Sciatic nerve (tissue), 2 donors: ENCODE data around the gene ATXN1. TPM values are rescaled to one million over a fixed set of nuclear protein-coding genes. Genes with fewer than 3 reads are reported as not detected.
"Not testable (repeated sequence)": the region's sequence is repeated elsewhere in the genome, so short reads cannot be mapped to it uniquely, and the experiment has no call there.

Experiments used
- ATAC-seq: fragments of 200-7000 bp; cut with Tn5 transposase; one replicate; pipeline ENCODE4 v1.9.1; 2020; ENCODE audit warnings: mild to moderate bottlenecking, moderate library complexity
- DNase-seq: peaks from one replicate; pipeline ENCODE4 v3.0.0-alpha.2; 2020; ENCODE audit warnings: low spot score
- intact Hi-C: fragments of 100-400 bp; cut with DNase I; formaldehyde crosslinking; loops from one replicate; pipeline ENCODE4 v1.14.2; 2022
- total RNA-seq: library from RNA; stranded (reverse); fragmentation: NEBNext Ultra II Directional; extraction: Animal tissue kit (Norgen Biotek cat#: 25700); gene quantifications from one replicate; pipeline ENCODE4 v1.2.1, GENCODE V29; 2021
- donor health status: DM: no; HTN: no; CAD: no.
- donor health status: DM: no; HTN: no; CAD: no.

The ATXN1 gene
- total RNA-seq, 1 donor from 2014 or later: 70.0 TPM

DNA sequence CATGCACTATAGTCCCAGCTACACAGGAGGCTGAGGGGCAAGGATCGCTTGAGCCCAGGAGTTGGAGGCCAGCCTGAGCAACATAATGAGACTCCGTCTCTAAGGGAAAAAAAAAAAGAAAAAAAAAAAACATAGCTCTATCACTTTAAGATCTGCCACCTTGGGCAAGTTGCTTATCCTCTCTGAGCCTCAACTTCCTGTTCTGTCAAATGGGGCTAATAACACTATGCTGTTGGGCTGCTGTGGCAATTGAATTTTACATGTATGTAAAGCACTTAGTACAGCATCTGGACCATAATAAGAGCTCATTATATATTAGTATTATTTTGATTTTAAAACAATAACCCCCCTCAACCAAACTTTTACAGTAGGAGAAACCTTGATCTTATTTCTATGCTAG, 141.5 kb downstream of the ATXN1 start:
- ATAC-seq (no peak), DNase-seq (no peak)
- intact Hi-C loops: no loop called here

DNA sequence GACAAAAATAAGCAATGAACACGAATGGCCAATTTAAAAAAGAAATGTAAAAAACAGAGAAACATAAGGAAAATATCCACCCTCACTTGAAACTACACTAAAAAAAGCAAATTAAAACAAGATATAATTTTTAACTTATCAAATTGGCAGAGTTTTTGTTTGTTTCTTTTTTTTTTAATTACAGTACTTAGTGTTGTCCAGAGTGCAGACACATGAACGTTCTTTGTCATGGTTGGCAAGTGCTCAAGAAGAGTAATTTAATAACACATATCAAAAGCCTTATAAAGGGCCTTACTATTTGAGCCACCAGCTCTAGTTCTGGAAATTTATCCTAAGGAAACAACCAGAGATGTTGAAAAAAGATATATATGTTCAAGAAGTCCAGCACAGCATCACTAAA, 142.3 kb downstream of the ATXN1 start:
- intact Hi-C loops: no loop called here
- no peak for DNase-seq
- no peak for ATAC-seq

DNA sequence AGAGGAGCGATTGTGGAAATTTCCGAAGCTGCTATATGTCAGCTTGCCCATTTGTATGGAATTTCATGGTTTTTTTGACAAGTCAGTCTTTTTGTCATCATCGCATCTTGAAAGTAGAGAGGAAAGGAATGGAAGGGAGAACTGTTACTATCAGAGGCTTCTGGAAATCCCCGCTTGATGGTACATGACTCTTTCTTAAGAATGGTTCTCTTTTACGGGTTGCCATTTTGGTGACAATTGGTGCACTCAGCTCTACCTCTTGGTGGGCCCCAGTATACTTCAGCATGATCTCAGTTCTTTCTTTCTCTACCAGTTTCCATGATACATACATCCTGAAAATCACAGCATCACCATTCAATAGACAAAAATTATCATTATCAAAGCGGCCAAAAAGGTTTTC, 146.0 kb downstream of the ATXN1 start:
- intact Hi-C loops, ATAC-seq, DNase-seq: not testable (repeated sequence)

DNA sequence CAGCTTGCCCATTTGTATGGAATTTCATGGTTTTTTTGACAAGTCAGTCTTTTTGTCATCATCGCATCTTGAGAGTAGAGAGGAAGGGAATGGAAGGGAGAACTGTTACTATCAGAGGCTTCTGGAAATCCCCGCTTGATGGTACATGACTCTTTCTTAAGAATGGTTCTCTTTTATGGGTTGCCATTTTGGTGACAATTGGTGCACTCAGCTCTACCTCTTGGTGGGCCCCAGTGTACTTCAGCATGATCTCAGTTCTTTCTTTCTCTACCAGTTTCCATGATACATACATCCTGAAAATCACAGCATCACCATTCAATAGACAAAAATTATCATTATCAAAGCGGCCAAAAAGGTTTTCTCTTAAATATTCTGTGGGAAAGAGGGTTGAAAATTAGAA, 147.1 kb downstream of the ATXN1 start:
- intact Hi-C loops, DNase-seq, ATAC-seq: not testable (repeated sequence)

DNA sequence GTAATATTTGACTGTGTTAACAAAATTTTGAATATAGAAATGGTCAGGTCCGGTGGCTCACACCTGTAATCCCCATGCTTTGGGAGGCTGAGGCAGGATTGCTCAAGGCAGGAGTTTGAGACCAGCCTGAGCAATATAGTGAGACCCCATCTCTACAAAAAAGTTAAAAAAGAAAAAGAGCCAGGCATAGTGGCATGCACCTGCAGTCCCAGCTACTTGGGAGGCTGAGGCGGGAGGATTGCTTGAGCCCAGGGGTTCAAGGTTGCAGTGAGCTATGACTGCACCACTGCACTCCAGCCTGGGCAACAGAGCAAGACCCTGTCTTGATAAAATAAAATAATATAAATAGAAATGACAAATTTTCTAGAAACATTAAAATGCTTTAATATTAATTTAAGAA, 147.8 kb downstream of the ATXN1 start:
- ATAC-seq, intact Hi-C loops, DNase-seq: not testable (repeated sequence)

DNA sequence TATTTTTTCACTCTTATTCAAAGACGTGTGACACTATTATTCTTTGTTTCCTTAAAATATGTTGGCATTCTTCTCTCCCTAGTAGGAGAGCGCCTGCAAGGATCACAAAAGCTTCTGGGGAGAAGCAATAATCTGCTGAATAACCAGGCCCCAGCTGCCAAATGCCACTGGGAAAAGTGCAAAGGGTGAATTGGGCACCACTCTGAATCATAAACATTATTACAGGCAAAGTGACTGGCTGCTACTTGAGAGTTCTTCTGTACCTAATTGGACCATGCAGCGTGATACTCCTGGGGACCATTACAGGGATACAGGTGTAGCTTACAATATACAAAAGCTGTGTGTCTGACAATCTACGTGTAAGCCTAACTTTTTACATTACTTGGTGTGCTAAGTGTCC, 152.8 kb downstream of the ATXN1 start:
- ATAC-seq: no peak
- no peak for DNase-seq
- intact Hi-C loops: no loop called here

DNA sequence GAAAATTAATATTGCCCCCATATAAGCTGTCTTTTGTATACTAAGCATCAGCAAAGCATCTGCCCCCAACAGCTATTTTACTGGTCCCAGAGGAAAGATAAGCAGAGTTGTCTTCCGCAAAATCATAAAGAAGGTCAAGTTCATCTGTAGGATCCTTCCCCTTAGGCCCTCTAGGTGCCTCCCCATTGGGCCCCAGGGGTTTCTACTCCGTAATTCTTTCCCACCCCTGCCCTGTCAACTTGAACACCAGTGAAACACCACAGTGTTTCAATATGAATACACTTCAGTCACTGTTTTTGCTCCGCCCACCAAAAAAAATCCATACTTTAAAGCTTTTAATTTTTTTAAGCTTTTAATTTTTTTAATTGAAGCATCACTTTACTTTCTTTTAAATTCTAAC, 159.2 kb downstream of the ATXN1 start:
- ATAC-seq (no peak), DNase-seq (no peak)
- intact Hi-C loops: no loop called here

DNA sequence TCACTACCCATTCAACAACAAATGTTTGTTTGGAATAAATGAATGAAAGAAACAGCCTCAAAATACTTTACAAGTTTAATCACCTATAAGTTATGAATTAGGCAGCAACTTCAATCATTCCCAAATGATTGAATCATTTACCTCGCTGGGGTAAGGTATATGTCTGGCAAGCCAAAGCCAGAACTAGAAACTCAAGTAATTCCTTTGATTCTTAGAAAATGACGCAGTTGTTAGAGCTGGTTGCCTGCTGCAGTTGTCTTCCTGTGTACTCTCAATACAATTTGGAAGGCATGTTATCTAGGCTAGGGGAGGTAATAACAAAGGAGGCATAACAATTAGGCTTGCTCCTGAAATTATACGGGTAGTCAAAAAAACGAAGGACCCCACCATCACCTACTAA, 160.6 kb downstream of the ATXN1 start:
- DNase-seq: no peak
- intact Hi-C loops: no loop called here
- ATAC-seq: no peak

DNA sequence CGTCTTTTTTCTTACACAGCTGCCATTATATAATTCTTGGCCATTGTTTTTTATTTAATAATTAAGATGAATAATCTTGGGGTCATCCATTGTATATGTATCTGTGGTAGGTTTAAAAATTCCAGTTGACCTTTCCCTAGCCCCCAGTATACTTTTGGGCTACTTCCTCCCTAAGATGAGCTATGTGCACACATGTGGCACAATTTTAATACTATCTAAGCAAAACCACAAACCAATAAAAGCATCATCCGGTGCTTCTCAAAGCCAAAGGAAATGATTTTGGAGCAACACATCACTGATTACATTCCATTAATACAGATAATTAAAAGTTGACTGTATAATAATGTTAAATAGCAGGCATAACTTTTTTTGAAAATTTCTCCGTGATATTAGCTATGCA, 161.2 kb downstream of the ATXN1 start:
- intact Hi-C loops: no loop called here
- no peak for ATAC-seq
- no peak for DNase-seq

DNA sequence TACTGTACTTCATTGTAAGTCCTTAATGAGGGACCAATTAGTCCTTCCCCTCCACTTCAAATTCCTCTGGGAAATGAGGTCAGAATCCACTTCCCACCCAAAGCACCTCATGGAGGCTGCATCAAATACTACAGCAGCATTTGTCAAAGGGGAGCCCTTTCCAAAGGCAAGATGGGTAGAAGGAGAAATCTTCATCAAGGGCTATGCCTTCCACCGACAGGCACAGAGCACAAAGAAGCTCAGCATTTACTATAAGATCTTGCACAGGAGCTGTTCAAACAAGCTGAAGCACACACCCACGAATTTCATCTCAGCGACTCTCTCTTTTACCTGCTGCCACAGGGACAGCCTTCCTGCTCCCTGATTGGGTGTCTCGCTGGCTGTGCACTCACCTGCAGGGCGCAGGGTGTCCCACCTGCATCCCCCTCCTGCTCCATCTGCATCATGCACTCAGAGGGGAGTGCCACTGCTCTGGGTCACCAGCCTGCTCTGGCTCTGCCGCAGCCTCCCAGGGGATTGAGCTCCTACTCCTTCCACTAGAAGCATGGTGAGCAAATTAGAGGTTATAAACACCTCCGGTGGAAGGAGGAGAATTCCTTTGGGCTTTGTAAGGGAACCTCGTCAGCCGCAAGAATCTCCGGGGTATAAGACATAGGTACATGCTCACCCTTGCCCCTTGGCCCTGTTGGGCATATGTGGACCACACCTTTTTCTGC, 164.5 kb downstream of the ATXN1 start:
- no peak for ATAC-seq
- intact Hi-C loops: no loop called here
- no peak for DNase-seq

DNA sequence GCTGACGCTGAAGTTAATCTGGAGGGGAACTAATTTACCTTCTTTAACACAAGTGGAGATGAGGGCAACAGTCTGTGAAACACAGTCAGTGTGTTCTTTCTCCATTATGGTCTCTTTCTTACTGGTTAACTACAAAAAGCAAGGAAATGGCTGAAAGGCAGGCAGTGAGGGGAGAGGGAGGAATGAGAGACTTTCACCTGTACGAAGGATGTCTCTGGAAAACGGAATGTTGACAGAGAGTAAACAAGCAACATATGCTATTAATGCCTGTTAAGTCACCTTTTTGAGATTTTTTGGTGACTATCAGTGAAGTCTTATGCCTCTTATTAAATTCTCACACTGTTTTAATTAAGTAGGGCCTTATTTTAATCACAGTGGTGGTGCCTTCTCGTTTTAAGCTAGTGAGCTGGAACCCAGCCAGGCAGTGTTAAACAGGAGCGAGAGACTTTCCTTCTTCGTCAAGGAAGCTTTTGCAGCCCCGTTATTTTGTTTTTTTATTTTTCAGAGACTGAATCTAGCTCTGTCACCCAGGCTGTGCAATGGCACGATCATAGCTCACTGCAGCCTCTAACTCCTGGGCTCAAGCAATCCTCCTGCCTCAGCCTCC, 165.6 kb downstream of the ATXN1 start:
- no peak for DNase-seq
- intact Hi-C loops: no loop called here
- ATAC-seq: no peak

DNA sequence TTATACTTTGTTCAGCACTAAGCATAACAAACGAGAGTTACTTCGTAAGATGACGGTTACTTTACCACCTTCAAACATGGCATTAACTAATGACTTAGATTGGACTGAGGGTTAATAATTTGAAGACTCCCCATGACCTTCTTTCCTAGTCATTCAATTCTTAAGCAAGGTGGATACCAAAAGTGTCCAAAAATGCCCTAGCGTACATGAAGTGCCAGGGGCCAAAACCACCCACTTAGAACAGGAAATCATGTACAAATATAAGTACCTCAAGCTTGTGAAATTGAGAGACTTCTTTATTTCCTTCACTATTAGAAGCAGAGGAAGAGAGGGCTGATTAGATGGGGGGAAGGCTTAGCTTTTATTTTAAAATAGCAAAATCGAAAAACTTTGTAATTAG, 166.4 kb downstream of the ATXN1 start:
- intact Hi-C loops: no loop called here
- ATAC-seq: no peak
- DNase-seq: no peak

DNA sequence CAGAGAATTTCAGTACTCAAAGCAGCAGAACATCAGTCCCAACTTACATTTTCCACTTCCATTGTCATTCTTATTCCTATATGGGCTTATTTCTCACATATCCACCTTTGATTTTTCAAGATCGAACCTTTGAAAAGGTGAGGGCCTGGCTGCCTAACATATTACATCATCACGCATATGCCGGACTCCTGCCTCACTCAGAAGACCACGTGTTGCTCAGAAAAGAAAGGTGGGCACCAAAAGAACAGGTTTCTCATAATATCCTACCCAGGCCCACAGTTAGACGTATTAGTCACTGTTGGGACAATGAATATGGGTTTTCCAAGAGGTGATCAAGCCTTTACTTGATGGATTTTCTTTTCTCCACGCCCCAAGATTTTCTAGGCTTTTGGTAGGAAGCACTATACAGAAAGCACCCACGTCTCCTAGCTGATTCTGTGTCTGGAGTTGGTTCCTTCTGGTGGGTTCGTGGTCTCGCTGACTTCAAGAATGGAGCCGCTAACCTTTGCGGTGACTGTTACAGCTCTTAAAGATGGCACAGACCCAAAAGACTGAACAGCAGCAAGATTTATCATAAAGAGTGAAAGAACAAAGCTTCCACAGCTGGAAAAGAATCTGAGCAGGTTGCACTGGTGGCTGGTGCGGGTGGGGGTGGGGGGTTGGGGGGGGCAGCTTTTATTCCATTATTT, 168.9 kb downstream of the ATXN1 start:
- intact Hi-C loops: no loop called here
- ATAC-seq (no peak), DNase-seq (no peak)

DNA sequence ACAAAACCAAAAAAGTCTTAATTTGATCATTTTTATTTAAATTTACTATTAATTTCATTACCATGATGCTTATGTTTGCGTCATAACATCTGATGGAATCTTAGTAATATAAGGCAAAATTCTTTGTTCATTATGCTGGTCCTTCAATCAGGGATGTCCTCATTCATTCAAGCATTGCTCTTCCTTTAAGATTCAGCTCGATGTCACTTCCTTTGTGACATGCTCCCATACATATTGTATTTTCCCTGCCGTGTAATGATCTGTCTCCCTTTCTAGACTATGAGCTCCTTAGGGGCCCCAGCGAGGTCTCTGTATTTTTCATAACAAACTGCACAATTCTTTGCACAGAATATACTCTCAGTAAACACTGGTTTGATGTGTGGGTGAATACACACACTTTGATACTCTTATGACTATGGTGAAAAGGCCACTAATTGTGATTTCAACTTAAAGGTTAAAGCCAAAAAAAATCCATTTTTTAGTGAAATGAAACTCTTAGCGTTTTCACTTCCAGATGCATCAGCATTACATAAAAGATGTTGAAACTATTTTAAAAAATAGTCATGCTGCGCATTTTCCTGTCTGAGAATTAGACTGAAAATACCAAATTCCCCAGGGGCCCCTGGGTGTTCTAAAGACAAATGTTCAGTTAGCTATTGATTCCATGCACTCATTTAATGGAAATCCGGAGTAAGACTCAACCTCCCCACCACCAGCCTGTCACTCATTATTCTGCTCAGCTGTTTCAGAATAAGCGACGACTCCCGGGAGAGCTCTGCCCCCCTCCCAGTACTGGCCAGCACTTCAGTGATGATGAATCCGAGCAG, 169.7 kb downstream of the ATXN1 start:
- ATAC-seq (no peak), DNase-seq (no peak)
- intact Hi-C loops: no loop called here

DNA sequence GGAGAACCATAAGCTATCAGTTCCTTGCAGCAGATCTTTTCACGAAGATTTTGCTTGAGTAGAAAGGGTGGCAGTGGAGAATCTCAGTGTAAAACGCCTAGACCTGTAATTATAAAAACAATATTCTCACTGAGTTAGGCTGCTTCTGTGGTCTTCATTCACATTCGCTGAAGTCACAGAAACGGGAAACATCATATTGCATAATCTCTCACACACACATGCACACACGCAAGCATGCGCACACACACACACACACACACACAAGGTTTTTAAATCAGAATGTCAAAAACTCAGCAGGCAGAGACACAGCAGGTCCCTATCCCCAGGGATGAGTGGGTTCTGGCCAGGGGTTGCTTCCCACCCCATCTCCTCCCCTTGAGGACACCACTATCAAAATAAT, 175.5 kb downstream of the ATXN1 start:
- DNase-seq: no peak
- peak; percentile 58 for ATAC-seq
- intact Hi-C loops: no loop called here

DNA sequence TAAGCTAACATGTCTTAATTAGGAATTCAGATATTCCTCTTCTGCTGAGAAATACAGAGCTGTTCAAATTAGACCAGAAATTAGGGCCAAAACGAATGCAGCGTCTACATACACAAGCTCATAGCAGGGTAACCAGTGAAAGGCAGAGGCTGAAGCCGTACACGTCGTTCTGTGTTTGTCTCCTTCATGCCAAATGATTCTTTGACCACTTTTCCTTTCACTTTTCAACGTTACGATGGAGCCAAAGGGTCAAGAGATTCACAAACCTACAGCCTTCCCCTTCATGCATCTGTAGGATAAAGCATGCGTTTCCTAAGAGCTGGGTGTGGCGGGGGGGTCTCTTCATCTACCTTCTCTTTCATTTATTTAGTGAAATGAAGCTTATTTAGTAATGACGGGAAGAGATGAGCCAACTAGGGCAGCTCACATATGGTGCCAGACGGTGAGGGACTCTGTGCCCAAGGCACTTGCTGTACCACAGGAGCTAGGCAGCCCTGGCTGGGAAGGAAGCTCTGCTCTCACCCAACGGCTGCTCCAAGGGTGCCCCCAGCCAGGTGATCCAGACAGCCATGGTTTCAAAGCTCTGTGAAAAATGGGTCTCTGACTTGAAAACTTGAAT, 178.0 kb downstream of the ATXN1 start:
- DNase-seq (no peak), ATAC-seq (no peak)
- intact Hi-C loops: no loop called here

DNA sequence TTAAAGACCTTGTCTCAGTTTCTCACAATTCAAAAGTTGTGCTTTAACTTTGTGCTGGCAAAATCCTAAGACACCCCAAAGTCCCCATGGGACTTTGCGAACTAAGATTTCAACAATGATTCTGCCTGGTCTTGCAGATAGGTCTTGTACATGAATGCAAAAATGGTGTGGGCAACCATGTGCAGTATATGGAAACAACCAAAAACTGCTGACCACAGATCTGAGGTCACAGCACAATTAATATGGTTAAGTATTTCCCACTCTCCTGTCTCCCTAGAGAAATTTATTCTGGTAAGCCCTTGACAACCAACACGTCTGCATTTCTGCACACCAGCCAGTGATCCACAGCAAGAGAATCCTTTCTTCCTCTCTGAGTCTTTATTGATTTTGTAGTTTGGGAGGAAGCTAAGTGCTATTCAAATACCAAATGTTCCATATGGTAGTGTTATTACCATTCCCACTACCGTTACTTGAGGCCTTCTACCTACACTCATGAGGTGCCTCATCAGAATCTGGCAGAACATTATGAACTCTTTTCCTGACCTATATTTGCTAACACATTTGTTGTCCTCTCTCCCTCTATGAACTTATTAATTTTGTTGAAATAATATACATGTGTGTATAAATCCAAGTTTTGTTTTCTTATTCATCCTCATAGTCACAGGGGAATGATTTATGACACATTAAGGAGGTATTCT, 178.7 kb downstream of the ATXN1 start:
- intact Hi-C loops: no loop called here
- no peak for DNase-seq
- no peak for ATAC-seq

DNA sequence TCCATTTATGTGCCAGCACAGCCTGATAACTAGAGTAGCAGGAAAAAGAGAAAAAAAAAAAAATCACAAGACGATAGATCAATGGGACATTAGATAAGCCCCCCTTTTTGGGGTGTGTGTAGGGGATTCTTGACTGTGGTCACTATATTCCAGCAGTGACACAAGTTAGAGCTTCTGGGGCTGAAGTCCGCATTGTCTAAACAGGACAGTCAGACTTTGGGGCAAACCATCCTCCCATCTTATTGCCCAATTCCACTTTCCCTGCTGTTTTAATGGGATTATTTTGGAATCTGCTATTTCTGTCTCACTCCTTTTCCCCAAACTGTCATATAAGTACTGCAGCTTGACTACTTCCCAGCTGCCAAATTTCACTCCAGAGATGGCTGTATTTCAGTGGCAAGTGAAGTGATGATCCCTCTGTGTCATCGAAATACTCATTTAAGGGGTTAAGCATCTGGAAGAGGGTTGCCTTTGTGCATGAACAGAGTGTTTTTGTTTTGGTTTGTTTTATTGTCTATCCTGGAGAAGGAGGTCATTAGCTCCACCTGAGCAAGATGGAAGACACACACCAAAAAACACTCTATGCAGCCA, 182.5 kb downstream of the ATXN1 start:
- intact Hi-C loops: no loop called here
- no peak for ATAC-seq
- no peak for DNase-seq
